NOMO-1 treated with DMSO at 0.1 percent for 48 hours (cell line): ENCODE results near the gene RSAD1.

Experiments used
- DNase-seq: peaks from one replicate; lab custom pipeline; 2025; ENCODE audit not compliant: unreplicated experiment; lab: John Stamatoyannopoulos, UW

Gene RSAD1

GRCh38 chr17:50457621-50458020, 21.0 kb upstream of the RSAD1 start:
- no peak for DNase-seq

- no peak for DNase-seq
Measured at GRCh38 chr17:50458270-50458669, 20.4 kb upstream of the RSAD1 start.

GRCh38 chr17:50458701-50459676, 19.7 kb upstream of the RSAD1 start:
- no peak for DNase-seq

- DNase-seq = no peak
Measured at GRCh38 chr17:50459756-50460155, 18.9 kb upstream of the RSAD1 start.

- no peak for DNase-seq
Measured at GRCh38 chr17:50460831-50461526, 17.7 kb upstream of the RSAD1 start.

GRCh38 chr17:50461550-50462132, 17.0 kb upstream of the RSAD1 start:
- DNase-seq = no peak

- DNase-seq = no peak
Measured at GRCh38 chr17:50462446-50462845, 16.2 kb upstream of the RSAD1 start.

GRCh38 chr17:50464121-50464520, 14.5 kb upstream of the RSAD1 start:
- no peak for DNase-seq

- no peak for DNase-seq
Measured at GRCh38 chr17:50464736-50465135, 13.9 kb upstream of the RSAD1 start.

- DNase-seq = no peak
Measured at GRCh38 chr17:50465171-50465570, 13.5 kb upstream of the RSAD1 start.

- no peak for DNase-seq
Measured at GRCh38 chr17:50465635-50466034, 13.0 kb upstream of the RSAD1 start.

- no peak for DNase-seq
Measured at GRCh38 chr17:50466371-50467113, 12.1 kb upstream of the RSAD1 start.

- DNase-seq = no peak
Measured at GRCh38 chr17:50467114-50467854, 11.4 kb upstream of the RSAD1 start.

GRCh38 chr17:50467855-50468303, 10.8 kb upstream of the RSAD1 start:
- DNase-seq = no peak

- DNase-seq = no peak
Measured at GRCh38 chr17:50468304-50469207, 10.1 kb upstream of the RSAD1 start, which contains the start of gene CHAD. CHAD (minus strand) TSS chr17:50468880; CDS start chr17:50468813, 67 bp downstream.

GRCh38 chr17:50469208-50469605, 9.5 kb upstream of the RSAD1 start:
- no peak for DNase-seq

- DNase-seq = no peak
Measured at GRCh38 chr17:50469671-50470305, 8.9 kb upstream of the RSAD1 start.

- no peak for DNase-seq
Measured at GRCh38 chr17:50470426-50470825, 8.2 kb upstream of the RSAD1 start.
